Measurements from ENCODE around the gene KRAS.

Gene KRAS

GRCh38 chr12:25207846-25208245 lies 42.9 kb downstream of the KRAS start:
- no peak for DNase-seq (ENCODE audit: low read depth)
- TF ChIP-seq CTCF (IDR thresholded peaks at IDR 0.05; ENCODE audit: control insufficient read depth, extremely low read depth, insufficient read depth), result no peak
- no peak overlapping the region for H3K4me3 ChIP-seq (ENCODE audit: low read depth, low read length)

GRCh38 chr12:25207411-25207810 lies 43.3 kb downstream of the KRAS start:
- DNase-seq (ENCODE audit: low read depth), result no peak
- no peak for TF ChIP-seq CTCF (IDR thresholded peaks at IDR 0.05; ENCODE audit: control insufficient read depth, extremely low read depth, insufficient read depth)
- no peak overlapping the region for H3K4me3 ChIP-seq (ENCODE audit: low read depth, low read length)

- no peak overlapping the region for H3K4me3 ChIP-seq (ENCODE audit: low read depth, low read length)
- TF ChIP-seq CTCF (IDR thresholded peaks at IDR 0.05; ENCODE audit: control insufficient read depth, extremely low read depth, insufficient read depth), result no peak
Measured at GRCh38 chr12:25202137-25202536, 48.6 kb downstream of the KRAS start.

GRCh38 chr12:25200703-25201102 lies 50.0 kb downstream of the KRAS start:
- TF ChIP-seq CTCF (IDR thresholded peaks at IDR 0.05; ENCODE audit: control insufficient read depth, extremely low read depth, insufficient read depth), result no peak
- no peak overlapping the region for H3K4me3 ChIP-seq (ENCODE audit: low read depth, low read length)
- DNase-seq (ENCODE audit: low read depth), result no peak

More at GRCh38 chr12:25202137-25202536, 48.6 kb downstream of the KRAS start:
- no peak for DNase-seq (ENCODE audit: low read depth)

GRCh38 chr12:25197608-25198007 lies 53.1 kb downstream of the KRAS start:
- no peak for TF ChIP-seq CTCF (IDR thresholded peaks at IDR 0.05; ENCODE audit: control insufficient read depth, extremely low read depth, insufficient read depth)
- DNase-seq (ENCODE audit: low read depth), result no peak
- H3K4me3 ChIP-seq (ENCODE audit: low read depth, low read length), result no peak overlapping the region

GRCh38 chr12:25195056-25195971 lies 55.4 kb downstream of the KRAS start, which contains the start of the genes DNAI7 and ETFRF1:
Gene DNAI7 (minus strand): TSS chr12:25195160. CDS start chr12:25195078, 82 bp downstream.
Gene ETFRF1 (plus strand): TSS chr12:25195237. CDS start chr12:25203957, 8,720 bp downstream.
- TF ChIP-seq CTCF (IDR thresholded peaks at IDR 0.05; ENCODE audit: control insufficient read depth, extremely low read depth, insufficient read depth), result no peak
- H3K4me3 ChIP-seq (ENCODE audit: low read depth, low read length), result peak within 1 kb of the TSS; percentile 95
- peak; percentile 77 for DNase-seq (ENCODE audit: low read depth)

All from LNCaP clone FGC (cell line).